Measurements from ENCODE around the gene SPTSSA.
"Not testable (repeated sequence)": the region's sequence is repeated elsewhere in the genome, so short reads cannot be mapped to it uniquely, and the experiment has no call there.

SPTSSA gene

DNA sequence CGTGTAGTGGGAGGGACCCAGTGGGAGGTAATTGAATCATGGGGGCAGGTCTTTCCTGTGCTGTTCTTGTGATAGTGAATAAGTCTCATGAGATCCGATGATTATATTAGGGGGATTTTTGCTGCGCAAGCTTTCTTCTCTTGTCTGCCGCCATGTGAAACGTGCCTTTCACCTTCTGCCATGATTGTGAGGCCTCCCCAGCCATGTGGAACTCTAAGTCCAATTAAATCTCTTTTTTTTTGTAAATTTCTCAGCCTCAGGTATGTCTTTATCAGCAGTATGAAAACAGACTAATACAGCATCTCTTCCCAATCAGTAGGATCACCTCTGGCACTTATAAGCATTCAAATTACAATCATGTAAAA, 34.0 kb downstream of the SPTSSA start:
- DNase-seq (ENCODE audit: extremely low read depth in 1 of 2, low read depth in 1 of 2): not testable (repeated sequence)

DNA sequence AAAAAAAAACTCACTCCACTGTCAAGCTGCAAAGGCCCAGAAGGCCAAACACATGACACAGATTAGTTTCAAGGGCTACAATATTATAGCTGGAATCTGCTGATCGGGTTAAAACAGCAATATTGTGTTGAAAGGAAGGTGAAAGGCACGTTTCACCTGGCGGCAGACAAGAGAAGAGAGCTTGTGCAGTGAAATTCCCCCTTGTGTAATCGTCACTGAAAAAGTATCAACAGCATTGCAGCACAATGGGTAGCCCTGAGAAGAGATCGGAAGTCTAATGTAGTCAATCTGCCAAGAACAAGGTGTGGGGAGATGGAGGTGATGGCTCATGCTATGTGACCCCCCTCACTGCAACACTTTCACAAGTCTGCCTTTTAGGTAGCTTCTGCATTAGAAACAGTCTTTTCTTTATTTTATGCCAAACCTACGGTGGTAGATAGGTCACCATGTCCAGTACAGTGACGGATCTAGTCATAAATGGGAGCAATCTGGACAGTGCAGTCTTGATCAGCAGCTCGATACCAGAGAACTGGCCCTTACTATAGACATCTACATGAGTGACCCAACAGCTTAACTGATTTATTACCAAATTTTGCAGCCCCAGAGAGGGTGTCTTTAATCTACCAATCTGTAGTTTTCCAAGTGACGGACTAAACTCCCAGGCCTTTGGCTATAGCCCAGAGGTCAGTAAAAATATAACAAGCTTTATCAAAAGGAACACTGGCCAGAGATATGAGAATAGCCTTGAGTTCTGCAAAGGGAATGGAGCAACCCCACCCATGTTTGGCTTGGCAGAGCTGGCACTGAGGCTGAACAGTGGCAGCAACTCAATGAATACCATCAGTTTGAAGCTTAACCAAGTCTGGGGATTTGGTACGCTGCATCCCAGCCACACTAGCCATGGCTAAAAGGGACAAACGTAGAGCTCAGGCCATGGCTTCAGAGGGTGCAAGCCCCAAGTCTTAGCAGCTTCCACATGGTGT, 35.4 kb downstream of the SPTSSA start:
- no peak for DNase-seq (ENCODE audit: extremely low read depth in 1 of 2, low read depth in 1 of 2)

DNA sequence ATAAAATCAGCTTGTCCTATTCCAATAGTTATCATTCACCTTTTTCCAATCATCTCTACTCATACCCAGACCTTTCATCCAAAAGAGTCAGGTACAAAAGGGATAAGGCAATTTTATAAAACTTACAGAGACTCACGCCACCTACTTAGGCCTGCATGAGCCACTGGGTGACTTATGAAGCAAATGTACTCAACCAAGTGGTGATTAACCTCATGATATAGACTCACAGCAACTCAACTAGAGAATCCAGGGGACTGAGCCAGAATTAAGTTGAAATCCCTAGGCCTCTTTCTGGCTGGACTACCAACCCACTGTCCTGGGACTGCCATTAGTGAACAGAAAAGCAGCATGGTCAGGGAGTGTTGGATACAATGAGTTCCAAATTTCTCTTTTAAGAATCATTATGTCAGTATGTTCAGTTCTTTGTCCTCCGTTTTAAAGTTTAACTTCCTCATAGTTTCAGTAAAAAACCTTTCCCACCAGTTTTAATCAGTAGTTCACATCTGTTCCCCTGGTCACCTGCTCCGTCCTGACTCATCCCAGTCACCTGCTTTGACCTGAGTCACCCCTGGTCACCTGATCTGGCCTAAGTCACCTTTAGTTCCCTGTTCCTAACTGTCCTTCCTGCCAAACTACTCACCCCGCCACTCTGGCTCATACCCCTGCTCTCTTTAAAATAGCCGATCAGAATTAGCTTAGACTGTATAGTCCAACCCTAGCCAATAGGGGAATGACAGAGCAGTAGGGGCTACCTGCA, 36.8 kb downstream of the SPTSSA start:
- DNase-seq (ENCODE audit: extremely low read depth in 1 of 2, low read depth in 1 of 2): no peak

DNA sequence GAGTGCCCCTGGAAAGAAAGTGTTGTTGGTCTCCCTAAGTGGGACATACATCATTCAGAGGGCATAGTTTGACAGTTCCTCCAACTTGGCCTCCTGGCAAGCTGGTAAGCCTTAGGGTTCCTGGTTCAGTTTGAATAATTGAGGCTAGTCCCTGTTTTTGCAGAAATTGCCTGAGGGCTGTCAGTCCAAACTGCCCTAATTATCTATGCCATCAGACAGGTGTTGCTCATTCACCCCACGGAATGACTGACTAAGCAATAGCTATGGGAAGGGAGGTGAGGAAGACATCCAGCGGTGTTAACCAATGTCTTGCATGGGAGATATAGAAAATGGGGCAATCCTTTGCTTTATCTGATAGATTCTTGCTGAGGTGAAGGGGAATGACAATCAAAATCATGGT, 37.6 kb downstream of the SPTSSA start:
- no peak for DNase-seq (ENCODE audit: extremely low read depth in 1 of 2, low read depth in 1 of 2)

DNA sequence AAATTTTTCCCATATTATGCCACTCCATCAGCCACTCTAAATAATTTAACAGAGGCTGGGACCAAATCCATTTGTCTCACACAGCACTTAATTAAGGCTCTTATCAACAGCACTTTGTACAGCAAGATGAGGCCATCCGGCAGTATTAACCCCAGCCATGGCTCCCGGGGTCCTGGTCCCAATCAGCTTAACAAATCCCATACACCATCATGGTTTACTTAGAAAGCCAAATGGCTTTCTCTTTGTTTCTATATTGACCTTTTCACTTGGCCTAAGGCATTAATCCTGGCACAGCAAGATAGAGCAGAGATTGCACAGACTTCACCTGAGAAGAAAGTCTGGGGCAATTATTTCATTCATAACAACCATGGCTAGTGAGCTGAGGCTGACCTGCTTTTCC, 38.6 kb downstream of the SPTSSA start:
- DNase-seq (ENCODE audit: extremely low read depth in 1 of 2, low read depth in 1 of 2): no peak

DNA sequence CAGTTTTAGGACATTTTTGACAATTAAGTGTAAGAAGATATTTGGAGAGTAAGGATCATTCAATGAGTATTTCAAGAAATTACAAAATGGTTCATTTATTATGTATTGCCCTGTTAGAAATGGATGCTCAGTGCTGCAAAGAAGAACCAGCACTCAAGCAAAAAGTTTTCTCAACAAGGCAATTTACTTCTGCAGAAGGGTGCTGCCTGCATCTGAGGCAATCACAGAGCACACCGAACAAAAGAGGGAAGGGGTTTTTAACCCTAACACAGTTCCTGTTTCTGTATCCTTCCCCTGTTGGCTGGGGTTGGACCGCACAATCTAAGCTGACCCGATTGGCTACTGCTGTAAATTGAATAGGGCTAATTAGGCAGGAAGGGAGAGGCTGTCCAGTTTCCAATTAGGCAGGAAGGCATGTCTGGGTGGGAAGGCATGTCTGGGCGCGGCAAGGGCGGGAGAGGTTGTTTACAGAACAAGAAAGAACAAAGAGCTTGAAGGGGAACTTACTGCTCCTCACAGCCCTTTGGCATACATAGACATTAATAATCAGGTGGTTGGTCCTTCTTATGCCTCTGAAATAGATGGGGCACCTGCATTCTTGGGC, 41.4 kb downstream of the SPTSSA start:
- DNase-seq (ENCODE audit: extremely low read depth in 1 of 2, low read depth in 1 of 2): no peak

DNA sequence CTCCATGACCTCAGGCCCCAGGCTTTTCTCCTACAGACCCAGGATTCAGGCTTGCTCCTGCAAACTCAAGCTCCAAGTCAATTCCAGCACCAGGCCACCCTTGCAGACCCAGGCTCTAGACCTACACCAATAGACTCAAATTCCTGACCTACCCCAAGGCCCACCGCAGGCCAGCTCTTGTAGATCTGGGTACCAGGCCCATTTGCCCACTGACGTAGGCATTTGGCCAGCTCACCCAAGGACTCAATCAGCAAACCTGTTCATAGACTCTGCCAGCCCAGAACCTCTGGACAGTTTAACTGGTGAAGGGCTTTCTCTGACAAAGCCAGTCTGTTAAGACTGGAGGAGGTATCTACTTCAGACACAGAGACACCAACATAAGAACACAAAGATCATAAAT, 52.3 kb downstream of the SPTSSA start:
- no peak for DNase-seq (ENCODE audit: extremely low read depth in 1 of 2, low read depth in 1 of 2)

DNA sequence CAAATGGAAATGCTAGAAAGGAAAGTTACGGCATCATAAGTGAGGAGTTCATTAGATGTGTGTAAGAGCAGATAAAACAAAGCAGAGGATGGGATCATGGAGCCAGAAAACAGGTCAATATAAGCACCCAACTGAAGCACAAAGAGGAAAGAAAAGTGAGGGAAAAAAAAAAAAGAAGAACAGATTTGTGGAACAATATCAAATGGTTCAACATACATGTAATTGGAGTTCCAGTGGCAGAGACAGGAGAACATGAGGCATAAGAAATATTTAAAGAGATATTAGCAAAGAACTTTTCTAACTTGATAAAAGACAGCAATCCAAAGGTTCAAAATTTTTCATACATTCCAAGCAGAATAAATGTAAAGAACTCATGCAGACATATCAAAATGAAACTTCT, 54.1 kb downstream of the SPTSSA start:
- DNase-seq (ENCODE audit: extremely low read depth in 1 of 2, low read depth in 1 of 2): no peak

DNA sequence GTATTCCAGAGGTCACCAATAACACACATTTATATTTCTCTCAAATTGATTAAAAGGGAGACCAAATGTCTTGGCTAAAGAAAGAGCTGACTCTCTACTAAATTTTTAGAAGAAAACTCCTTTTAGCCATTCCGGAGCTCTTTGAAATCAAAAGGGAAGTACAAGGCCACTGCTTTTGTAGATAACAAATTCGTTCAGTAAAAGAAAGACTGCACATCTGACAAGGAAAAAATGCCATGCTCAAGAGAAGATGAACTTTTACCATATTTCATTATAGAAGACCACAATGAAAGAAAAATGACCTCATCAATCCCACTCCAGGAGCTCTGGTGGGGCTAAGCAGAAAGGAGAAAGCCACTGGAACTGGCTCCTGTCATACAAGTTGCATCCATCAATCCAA, 57.6 kb downstream of the SPTSSA start:
- no peak for DNase-seq (ENCODE audit: extremely low read depth in 1 of 2, low read depth in 1 of 2)

DNA sequence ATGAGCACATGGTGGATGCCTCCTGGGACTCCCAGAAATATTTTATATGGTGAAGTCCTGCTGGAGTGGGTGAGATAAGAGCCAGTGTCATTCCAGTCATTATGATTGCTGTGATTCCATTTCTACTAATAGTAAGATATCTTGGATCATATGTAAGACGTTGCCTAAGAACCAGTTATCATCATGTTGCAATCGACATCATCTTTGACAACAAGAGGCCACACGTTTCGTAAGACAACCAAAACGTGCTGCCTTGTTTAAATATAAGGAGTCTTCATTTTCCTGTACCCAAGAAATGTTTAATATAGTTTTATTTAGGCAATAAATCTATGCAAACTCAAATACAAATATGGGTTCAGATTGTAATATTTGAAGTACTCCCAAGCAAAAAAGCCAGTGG, 58.4 kb downstream of the SPTSSA start:
- no peak for DNase-seq (ENCODE audit: extremely low read depth in 1 of 2, low read depth in 1 of 2)

DNA sequence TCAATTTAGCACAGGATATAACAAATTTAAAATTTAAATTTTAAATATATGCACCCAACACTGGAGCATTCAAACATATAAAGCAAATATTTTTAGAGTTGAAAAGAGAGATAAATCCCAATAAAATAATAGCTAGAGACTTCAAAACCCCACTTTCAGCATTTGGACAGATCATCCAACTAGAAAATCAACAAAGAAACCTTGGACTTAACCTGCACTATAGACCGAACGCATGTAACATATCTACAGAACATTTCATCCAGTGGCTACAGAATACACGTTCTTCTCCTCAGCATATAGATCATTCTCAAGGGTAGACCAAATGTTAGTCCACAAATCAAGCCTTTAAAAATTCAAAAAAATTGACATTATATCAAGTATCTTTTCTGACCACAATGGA, 64.0 kb downstream of the SPTSSA start:
- no peak for DNase-seq (ENCODE audit: extremely low read depth in 1 of 2, low read depth in 1 of 2)

DNA sequence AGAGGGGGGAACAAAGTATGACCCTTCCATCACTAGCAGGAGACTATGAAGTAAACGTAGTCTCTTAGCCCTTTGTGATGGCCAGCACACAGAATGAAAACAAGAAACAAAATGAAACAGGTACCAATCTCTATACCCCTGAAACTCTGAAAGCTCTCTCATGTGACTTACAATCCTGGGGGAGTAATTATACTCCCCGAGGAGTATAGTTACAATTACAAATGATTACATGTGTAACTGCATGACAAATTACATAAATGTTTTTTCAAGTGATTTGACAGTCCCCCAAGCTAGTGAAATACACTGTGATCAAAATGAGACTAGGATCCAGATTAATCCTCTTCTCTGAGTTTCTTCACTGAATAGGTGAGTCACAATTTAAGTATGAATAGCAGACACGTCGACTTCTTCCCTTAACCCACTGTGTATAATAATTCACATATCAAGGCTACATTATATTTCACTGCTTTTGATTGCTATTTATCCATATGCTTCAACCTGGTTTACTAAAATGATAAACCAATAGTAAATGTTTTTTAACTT, 74.0 kb downstream of the SPTSSA start:
- no peak for DNase-seq (ENCODE audit: extremely low read depth in 1 of 2, low read depth in 1 of 2)

DNA sequence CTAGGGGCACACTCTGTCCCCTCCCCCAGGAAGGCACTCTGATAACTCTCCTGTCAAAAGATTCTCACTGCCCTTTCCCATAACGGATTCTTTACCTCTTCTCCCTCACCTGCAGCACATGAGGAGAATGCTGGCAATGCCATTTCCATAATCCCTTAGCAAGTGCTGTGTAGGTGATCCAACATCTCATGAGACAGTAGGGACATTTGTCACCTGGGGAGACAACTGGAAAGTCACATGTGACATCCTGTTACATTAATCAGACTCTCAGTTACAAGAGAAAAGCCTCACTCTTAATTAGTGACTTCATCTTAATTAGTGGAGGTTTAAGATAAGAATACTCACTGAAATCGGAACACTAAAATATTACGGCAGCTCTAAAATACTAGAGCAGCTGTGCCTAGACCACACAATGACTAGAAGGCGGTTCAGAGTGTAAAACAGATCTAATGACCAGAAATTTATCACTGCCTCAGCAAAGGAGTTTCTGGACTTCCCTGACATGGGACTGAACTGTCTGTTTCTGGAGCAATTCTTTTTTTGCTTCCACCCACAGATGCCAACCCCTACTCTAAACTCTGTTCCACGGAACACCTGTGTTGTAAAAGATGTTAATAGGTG, 75.1 kb downstream of the SPTSSA start:
- DNase-seq (ENCODE audit: extremely low read depth in 1 of 2, low read depth in 1 of 2): no peak

DNA sequence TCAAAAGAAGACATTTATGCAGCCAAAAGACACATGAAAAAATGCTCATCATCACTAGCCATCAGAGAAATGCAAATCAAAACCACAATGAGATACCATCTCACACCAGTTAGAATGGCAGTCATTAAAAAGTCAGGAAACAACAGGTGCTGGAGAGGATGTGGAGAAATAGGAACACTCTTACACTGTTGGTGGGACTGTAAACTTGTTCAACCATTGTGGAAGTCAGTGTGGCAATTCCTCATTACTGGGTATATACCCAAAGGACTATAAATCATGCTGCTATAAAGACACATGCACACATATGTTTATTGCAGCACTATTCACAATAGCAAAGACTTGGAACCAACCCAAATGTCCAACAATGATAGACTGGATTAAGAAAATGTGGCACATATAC, 76.2 kb downstream of the SPTSSA start:
- not testable (repeated sequence) for DNase-seq (ENCODE audit: extremely low read depth in 1 of 2, low read depth in 1 of 2)

DNA sequence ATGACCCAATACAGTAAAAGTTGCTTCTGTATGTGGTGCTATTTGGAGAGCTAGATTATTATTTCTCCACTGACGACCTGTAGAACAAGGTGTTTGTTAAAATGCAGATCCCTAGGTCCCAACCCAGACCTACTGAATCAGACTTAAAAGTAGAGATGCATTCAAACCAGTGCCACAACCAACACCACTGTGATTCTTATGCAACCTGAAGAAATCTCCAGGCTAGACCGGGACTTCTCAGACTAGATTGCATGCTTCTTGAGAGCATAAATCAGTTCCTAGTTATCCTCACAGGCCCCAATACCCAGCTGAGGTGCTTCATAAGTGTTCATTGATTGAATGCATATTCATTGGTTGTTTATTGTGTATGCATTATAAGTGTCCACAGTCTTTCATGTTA, 78.2 kb downstream of the SPTSSA start:
- no peak for DNase-seq (ENCODE audit: extremely low read depth in 1 of 2, low read depth in 1 of 2)

All from activated CD8-positive, alpha-beta memory T cell treated with anti-CD3 and anti-CD28 coated beads for 1 hour (primary cell).